SU-DHL-6 (cell line): ENCODE data around the gene NFATC2IP.

Source experiments
- EZH2phosphoT487 ChIP-seq: fragments of 200-600 bp; sonication (generic), shearing (Covaris generic); conservative IDR thresholded peaks from 2 replicates; pipeline ENCODE4 v1.6.1; 2018; ENCODE audit warnings: mild to moderate bottlenecking, antibody characterized with exemption, low read length, moderate library complexity, mixed read lengths
- TF ChIP-seq, protein P1 (sequence below): fragments of 200-600 bp; sonication (generic); IDR thresholded peaks from one replicate; pipeline ENCODE4 v1.5.1; 2017; ENCODE audit warnings: antibody characterized with exemption, mild to moderate bottlenecking, low read length, moderate library complexity; ENCODE audit not compliant: insufficient read depth, poor library complexity, severe bottlenecking

DNA sequence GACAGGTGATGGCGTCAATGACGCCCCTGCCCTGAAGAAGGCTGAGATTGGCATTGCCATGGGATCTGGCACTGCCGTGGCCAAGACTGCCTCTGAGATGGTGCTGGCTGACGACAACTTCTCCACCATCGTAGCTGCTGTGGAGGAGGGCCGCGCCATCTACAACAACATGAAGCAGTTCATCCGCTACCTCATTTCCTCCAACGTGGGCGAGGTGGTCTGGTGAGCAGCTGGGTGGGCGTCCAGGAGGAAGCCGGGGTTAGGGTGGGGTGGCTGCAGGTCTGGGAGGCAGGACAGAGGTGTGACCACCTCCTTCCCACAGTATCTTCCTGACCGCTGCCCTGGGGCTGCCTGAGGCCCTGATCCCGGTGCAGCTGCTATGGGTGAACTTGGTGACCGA is 48.9 kb upstream of the NFATC2IP start:
- TF ChIP-seq, protein P1, sequence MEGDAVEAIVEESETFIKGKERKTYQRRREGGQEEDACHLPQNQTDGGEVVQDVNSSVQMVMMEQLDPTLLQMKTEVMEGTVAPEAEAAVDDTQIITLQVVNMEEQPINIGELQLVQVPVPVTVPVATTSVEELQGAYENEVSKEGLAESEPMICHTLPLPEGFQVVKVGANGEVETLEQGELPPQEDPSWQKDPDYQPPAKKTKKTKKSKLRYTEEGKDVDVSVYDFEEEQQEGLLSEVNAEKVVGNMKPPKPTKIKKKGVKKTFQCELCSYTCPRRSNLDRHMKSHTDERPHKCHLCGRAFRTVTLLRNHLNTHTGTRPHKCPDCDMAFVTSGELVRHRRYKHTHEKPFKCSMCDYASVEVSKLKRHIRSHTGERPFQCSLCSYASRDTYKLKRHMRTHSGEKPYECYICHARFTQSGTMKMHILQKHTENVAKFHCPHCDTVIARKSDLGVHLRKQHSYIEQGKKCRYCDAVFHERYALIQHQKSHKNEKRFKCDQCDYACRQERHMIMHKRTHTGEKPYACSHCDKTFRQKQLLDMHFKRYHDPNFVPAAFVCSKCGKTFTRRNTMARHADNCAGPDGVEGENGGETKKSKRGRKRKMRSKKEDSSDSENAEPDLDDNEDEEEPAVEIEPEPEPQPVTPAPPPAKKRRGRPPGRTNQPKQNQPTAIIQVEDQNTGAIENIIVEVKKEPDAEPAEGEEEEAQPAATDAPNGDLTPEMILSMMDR = no peak
- TF ChIP-seq EZH2phosphoT487 = no peak
